HG02642 (cell line): ENCODE measurements around the gene TSPAN31.
"Not testable (repeated sequence)": the region's sequence is repeated elsewhere in the genome, so short reads cannot be mapped to it uniquely, and the experiment has no call there.

Source experiments
- ATAC-seq: cut with Tn5 transposase; IDR thresholded peaks from one replicate; pipeline ENCODE4 v1.9.1; 2021; ENCODE audit warnings: mild to moderate bottlenecking; ENCODE audit not compliant: unreplicated experiment, poor library complexity

Gene TSPAN31

GRCh38 chr12:57765003-57765697, 20.3 kb downstream of the TSPAN31 start:
- peak; percentile 62 for ATAC-seq

GRCh38 chr12:57765698-57766463, 21.0 kb downstream of the TSPAN31 start:
- ATAC-seq, result no peak

- ATAC-seq, result no peak
Measured at GRCh38 chr12:57766464-57767304, 21.8 kb downstream of the TSPAN31 start, which contains the start of gene CYP27B1. Gene CYP27B1 (minus strand): TSS chr12:57767078. CDS start chr12:57767041, 37 bp downstream.

DNA sequence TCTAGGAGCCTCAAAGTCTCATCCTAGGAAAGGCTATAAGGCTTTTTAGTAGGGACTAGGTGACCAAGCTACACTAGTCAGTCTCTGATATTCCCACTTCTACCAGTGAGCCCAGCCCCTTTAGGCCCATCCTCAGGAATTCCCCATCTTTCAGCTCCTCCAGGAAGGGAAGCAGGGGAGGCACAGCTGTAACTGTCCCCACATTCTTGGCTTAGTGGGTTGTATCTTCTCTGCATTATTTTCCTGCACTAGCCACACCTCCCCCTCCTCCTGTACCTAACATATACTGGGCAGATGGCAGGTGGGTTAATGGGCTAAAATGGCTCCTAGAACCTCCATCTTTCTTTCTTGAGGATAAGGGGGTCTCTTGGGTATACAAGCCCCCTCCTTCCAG, 22.5 kb downstream of the TSPAN31 start:
- ATAC-seq, result no peak

DNA sequence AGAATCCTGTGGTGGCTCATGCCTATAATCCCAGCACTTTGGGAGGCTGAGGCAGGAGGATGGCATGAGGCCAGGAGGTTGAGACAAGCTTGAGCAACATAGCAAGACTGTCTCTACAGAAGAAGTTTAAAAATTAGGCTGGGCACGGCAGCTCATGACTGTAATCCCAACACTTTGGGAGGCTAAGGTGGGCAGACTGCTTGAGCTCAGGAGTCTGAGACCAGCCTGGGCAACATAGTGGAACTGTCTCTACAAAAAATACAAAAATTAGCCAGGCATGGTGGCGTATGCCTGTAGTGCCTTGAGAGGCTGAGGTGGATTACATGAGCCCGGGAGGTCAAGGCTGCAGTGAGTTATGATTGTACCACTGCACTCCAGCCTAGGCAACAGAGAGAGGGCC, 23.0 kb downstream of the TSPAN31 start:
- ATAC-seq, result no peak

GRCh38 chr12:57769594-57769993, 24.8 kb downstream of the TSPAN31 start:
- no peak for ATAC-seq

DNA sequence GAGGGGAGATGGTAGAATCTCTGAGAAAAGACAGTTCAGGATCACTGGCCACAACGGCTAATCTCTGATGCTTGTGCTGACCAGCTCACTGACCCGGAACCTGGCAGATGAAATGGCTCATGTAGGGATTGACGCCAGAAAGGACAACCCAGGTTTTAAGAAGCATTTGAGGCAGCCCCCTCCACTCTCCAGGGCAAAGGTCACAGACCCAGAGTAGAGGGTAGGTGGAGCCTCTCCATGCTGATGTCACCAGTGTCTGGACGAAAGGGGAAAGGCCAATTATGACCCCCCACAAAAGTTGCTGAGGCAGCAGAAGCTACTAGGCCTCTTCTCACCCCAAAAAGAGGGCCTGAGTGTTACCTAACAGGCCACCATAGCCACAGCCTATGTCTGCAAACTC, 25.9 kb downstream of the TSPAN31 start:
- no peak for ATAC-seq

- peak; percentile 70 for ATAC-seq
Measured at GRCh38 chr12:57771236-57771872, 26.5 kb downstream of the TSPAN31 start.

DNA sequence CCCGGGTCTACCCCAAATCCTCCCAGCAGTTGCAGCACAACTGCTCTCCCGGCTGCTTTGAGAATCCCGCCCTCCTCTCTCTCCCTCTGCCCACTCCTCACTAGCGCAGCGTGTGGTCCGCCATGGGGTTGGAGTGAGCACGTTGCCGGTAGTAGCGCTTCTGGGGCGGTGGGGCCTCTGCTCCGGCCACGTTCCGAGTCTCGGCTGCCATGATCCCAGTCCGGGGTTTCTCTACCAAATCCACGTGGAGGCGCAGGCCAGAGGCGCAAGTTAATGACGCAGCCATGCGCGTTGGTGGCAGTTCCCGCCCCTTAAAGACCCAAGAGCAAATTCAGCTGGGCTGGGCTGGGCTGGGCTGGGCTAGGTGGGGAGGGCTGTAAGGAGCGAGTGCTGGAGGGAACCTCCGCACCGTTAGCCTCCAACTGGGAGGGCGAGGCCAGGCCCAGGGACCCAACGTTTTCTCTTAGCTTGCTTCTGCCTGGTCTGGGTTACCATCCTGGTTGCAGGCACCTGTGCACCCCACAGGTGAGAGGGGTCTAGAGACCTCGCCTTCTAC, 27.1 kb downstream of the TSPAN31 start, which contains the start of gene METTL1:
Gene METTL1, minus strand, starts transcription at position 233 of the 556 bp plus-strand sequence. Its CDS starts 22 bp downstream, at position 211.
- peak; percentile 84 for ATAC-seq

GRCh38 chr12:57772429-57773322, 27.8 kb downstream of the TSPAN31 start, which contains the start of gene EEF1AKMT3:
Gene EEF1AKMT3 (plus strand): TSS chr12:57772614. CDS start chr12:57772725, 111 bp downstream.
- ATAC-seq, result peak; percentile 39

GRCh38 chr12:57774634-57775033, 29.8 kb downstream of the TSPAN31 start:
- not testable (repeated sequence) for ATAC-seq

- no peak for ATAC-seq
Measured at GRCh38 chr12:57775044-57775443, 30.2 kb downstream of the TSPAN31 start.

DNA sequence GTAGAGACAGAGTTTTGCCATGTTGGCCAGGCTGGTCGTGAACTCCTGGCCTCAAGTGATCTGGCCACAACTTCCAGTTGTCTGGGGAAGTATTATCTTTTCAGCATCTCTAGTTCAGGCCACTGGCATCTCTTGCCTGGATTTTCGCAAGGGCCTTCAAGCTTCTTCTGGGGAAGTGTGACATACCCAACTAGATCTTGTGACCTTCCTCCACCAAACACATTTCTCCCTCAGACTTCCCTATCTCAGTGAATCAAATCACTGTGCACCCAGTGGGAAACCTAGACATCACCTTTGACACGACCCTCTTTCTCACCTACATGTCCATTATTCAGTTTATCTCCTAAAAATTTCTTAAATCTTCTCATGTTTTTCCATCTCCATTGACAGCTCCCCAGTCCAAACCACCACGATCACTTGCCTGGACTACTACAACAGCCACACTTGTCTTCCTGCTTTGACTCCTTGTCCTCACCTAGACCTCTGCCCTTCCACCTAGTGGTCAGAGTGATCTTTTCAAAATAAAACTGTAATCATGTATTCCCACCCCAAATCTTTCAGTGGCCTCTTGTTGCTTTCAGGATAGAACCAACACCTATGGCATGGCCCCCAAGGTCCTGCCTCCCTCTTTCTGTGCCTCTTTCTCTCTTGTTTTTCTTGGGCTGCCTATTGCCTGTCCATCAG, 30.9 kb downstream of the TSPAN31 start:
- no peak for ATAC-seq

GRCh38 chr12:57776247-57776587, 31.4 kb downstream of the TSPAN31 start:
- ATAC-seq, result no peak

GRCh38 chr12:57777367-57777766, 32.5 kb downstream of the TSPAN31 start:
- ATAC-seq, result no peak

- no peak for ATAC-seq
Measured at GRCh38 chr12:57777911-57778310, 33.1 kb downstream of the TSPAN31 start.

DNA sequence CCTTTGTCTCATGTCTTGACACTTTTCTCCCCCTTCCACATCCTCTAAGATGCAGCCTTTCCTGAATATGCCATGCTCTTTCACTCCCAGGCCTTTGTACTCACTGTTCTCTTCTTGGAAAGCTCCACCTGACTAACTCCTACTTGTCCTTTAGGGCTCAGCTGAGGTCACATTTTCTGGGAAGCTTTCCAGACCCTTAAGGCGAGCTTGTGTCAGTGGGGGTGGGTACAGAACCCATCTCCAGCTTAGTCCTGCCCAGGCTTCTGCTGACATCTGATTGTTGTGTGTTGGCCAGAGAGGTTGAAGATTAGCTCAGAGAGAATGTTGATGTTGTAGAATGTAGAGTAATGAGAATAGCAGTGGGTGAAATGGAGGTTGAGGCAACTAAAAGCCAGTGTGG, 34.9 kb downstream of the TSPAN31 start:
- ATAC-seq, result no peak

- ATAC-seq, result no peak
Measured at GRCh38 chr12:57780284-57780897, 35.6 kb downstream of the TSPAN31 start.
